Adrenal gland (tissue), 5 donors: ENCODE results near the gene SERAC1.

Source experiments
- CTCF ChIP-seq, 6 experiments: fragments of 450-650 bp in 4 of 6; fragments of 200-600 bp in 2 of 6; sonication (generic) in 1 of 6; IDR thresholded peaks; 1 replicate in 5 of 6; 2 replicates in 1 of 6; pipeline versions ENCODE4 v1.5.1 to v1.8.0; 2016 to 2021; ENCODE audit warnings: antibody characterized with exemption in 6 of 6, mild to moderate bottlenecking in 2 of 6, moderate library complexity in 1 of 6
- POLR2A ChIP-seq, 2 donors: fragments of 450-650 bp; IDR thresholded peaks; one replicate each; pipeline ENCODE4 v1.6.1; 2017; ENCODE audit warnings: antibody characterized with exemption in 2 of 2, mild to moderate bottlenecking in 2 of 2, moderate library complexity in 1 of 2
- donor health status: DM: no; HTN: no; CAD: no.

GRCh38 chr6:158115508-158115907, 52.6 kb downstream of the SERAC1 start:
- TF ChIP-seq CTCF (IDR thresholded peaks at IDR 0.05) (no peak), POLR2A (IDR thresholded peaks at IDR 0.05) (no peak)
